WERI-Rb-1 (cell line): ENCODE measurements around the gene CASS4.

Experiments
- DNase-seq: peaks from one replicate; pipeline ENCODE4 v3.0.0-alpha.2; 2020
- H3K27ac ChIP-seq: fragments of 250-450 bp; sonication (Bioruptor Pico); 2 replicates; pipeline ENCODE4 v1.5.1; 2020; ENCODE audit warnings: mild to moderate bottlenecking, moderate library complexity
- H3K27me3 ChIP-seq: fragments of 250-450 bp; sonication (Bioruptor Pico); 2 replicates; pipeline ENCODE4 v1.5.1; 2021; ENCODE audit warnings: mild to moderate bottlenecking, low read depth, moderate library complexity; ENCODE audit not compliant: insufficient read depth, severe bottlenecking
- H3K36me3 ChIP-seq: fragments of 250-450 bp; sonication (Bioruptor Pico); 2 replicates; pipeline ENCODE4 v1.5.1; 2020; ENCODE audit warnings: mild to moderate bottlenecking, moderate library complexity
- H3K4me3 ChIP-seq: 2 replicates; pipeline ENCODE4 v1.5.1; 2011; ENCODE audit warnings: low read depth, mild to moderate bottlenecking, control low read depth, low read length
- H3K9me3 ChIP-seq: fragments of 250-450 bp; sonication (Bioruptor Pico); 2 replicates; pipeline ENCODE4 v1.5.1; 2021; ENCODE audit warnings: mild to moderate bottlenecking, moderate library complexity; ENCODE audit not compliant: severe bottlenecking
- CTCF ChIP-seq: IDR thresholded peaks from 2 replicates; pipeline ENCODE4 v1.5.1; 2011; ENCODE audit warnings: low read depth, mild to moderate bottlenecking, control low read depth, inconsistent platforms, low read length

The CASS4 gene

GRCh38 chr20:56422076-56422823, 10.2 kb downstream of the CASS4 start:
- no peak for DNase-seq
- Histone ChIP-seq H3K4me3 (no peak overlapping the region), H3K27ac (no peak overlapping the region), H3K9me3 (no peaks in the 10 kb centered on the region), H3K27me3 (peaks cover 52% of the 10 kb centered on the region), H3K36me3 (no peaks in the 10 kb centered on the region)
- TF ChIP-seq CTCF, result no peak

- H3K4me3 ChIP-seq, result no peak overlapping the region
- H3K27ac ChIP-seq, result no peak overlapping the region
- H3K36me3 ChIP-seq, result no peaks in the 10 kb centered on the region
- peaks cover 58% of the 10 kb centered on the region for H3K27me3 ChIP-seq
- no peaks in the 10 kb centered on the region for H3K9me3 ChIP-seq
- DNase-seq, result no peak
- no peak for TF ChIP-seq CTCF
Observed at GRCh38 chr20:56422824-56423189, 10.7 kb downstream of the CASS4 start.

- H3K36me3 ChIP-seq, result no peaks in the 10 kb centered on the region
- no peaks in the 10 kb centered on the region for H3K9me3 ChIP-seq
- H3K27me3 ChIP-seq, result peaks cover 62% of the 10 kb centered on the region
- no peak overlapping the region for H3K4me3 ChIP-seq
- DNase-seq, result no peak
- no peak overlapping the region for H3K27ac ChIP-seq
- no peak for TF ChIP-seq CTCF
Observed at GRCh38 chr20:56423211-56423610, 11.2 kb downstream of the CASS4 start.

GRCh38 chr20:56423886-56424285, 11.8 kb downstream of the CASS4 start:
- H3K4me3 ChIP-seq, result no peak overlapping the region
- H3K9me3 ChIP-seq, result no peaks in the 10 kb centered on the region
- TF ChIP-seq CTCF, result no peak
- peaks cover 67% of the 10 kb centered on the region for H3K27me3 ChIP-seq
- H3K27ac ChIP-seq, result no peak overlapping the region
- no peaks in the 10 kb centered on the region for H3K36me3 ChIP-seq
- DNase-seq, result no peak

- no peak for DNase-seq
- no peak for TF ChIP-seq CTCF
- H3K27ac ChIP-seq, result no peak overlapping the region
Observed at GRCh38 chr20:56424931-56425330, 12.9 kb downstream of the CASS4 start.

GRCh38 chr20:56426026-56426425, 14.0 kb downstream of the CASS4 start:
- peaks cover 83% of the 10 kb centered on the region for H3K27me3 ChIP-seq
- no peak for TF ChIP-seq CTCF
- H3K9me3 ChIP-seq, result no peaks in the 10 kb centered on the region
- no peak overlapping the region for H3K27ac ChIP-seq
- H3K4me3 ChIP-seq, result no peak overlapping the region
- no peak for DNase-seq
- no peaks in the 10 kb centered on the region for H3K36me3 ChIP-seq

More at GRCh38 chr20:56424931-56425330, 12.9 kb downstream of the CASS4 start:
- H3K36me3 ChIP-seq, result no peaks in the 10 kb centered on the region
- H3K9me3 ChIP-seq, result no peaks in the 10 kb centered on the region
- peaks cover 77% of the 10 kb centered on the region for H3K27me3 ChIP-seq
- no peak overlapping the region for H3K4me3 ChIP-seq
